Activated CD4-positive, alpha-beta memory T cell treated with anti-CD3 and anti-CD28 coated beads for 36 hours (primary cell): ENCODE data around the gene MAEA. TPM values are rescaled to one million over a fixed set of nuclear protein-coding genes. Genes with fewer than 3 reads are reported as not detected.

Experiments
- CTCF ChIA-PET: fragments of 350-600 bp; sonication (Branson Sonifier 250); formaldehyde crosslinking; loops from one replicate; lab custom pipeline; 2021; ENCODE audit warnings: antibody characterized with exemption, inconsistent platforms; lab: Charles Lee
- POLR2A ChIA-PET: fragments of 350-600 bp; sonication (Branson Sonifier 250); formaldehyde crosslinking; loops from one replicate; lab custom pipeline; 2021; ENCODE audit warnings: antibody characterized with exemption; lab: Charles Lee
- DNase-seq: peaks from one replicate; pipeline ENCODE4 v3.0.0-alpha.2; 2020
- H3K27ac Mint-ChIP-seq: one replicate; pipeline ENCODE4 v1.8.0; 2021; ENCODE audit warnings: mixed read lengths
- H3K27me3 Mint-ChIP-seq: one replicate; pipeline ENCODE4 v1.8.0; 2021; ENCODE audit warnings: mixed read lengths
- H3K36me3 Mint-ChIP-seq: one replicate; pipeline ENCODE4 v1.8.0; 2021; ENCODE audit warnings: mixed read lengths
- H3K4me1 Mint-ChIP-seq: one replicate; pipeline ENCODE4 v1.8.0; 2021; ENCODE audit warnings: low read depth, mixed read lengths
- H3K4me3 Mint-ChIP-seq: one replicate; pipeline ENCODE4 v1.8.0; 2021; ENCODE audit warnings: mild to moderate bottlenecking, mixed read lengths
- H3K9me3 Mint-ChIP-seq: one replicate; pipeline ENCODE4 v1.8.0; 2021; ENCODE audit warnings: mixed read lengths
- intact Hi-C: fragments of 100-400 bp; cut with micrococcal nuclease; formaldehyde crosslinking; loops from one replicate; pipeline ENCODE4 v1.15.1; 2023
- total RNA-seq, 2 experiments: library from RNA; stranded (reverse); gene quantifications; one replicate each; pipeline ENCODE4 v1.2.3, GENCODE V29; 2021

The MAEA gene
- total RNA-seq, 2 experiments from 2014 or later, result 47.3 to 50.3 TPM

GRCh38 chr4:1362046-1362445 lies 72.4 kb downstream of the MAEA start:
- intact Hi-C loops, result no loop called here
- Mint-ChIP-seq H3K27ac (no peak overlapping the region), H3K9me3 (no peaks in the 10 kb centered on the region), H3K36me3 (no peaks in the 10 kb centered on the region), H3K4me1 (no peaks in the 10 kb centered on the region), H3K27me3 (no peaks in the 10 kb centered on the region), H3K4me3 (no peak overlapping the region)
- CTCF ChIA-PET, result no interaction called here
- DNase-seq, result no peak
- POLR2A ChIA-PET, result no interaction called here

GRCh38 chr4:1362521-1362920 lies 72.8 kb downstream of the MAEA start:
- intact Hi-C loops, result no loop called here
- ChIA-PET POLR2A (no interaction called here), CTCF (no interaction called here)
- no peaks in the 10 kb centered on the region for H3K9me3 Mint-ChIP-seq
- no peak for DNase-seq
- H3K4me3 Mint-ChIP-seq, result no peak overlapping the region
- H3K27ac Mint-ChIP-seq, result no peak overlapping the region
- no peaks in the 10 kb centered on the region for H3K36me3 Mint-ChIP-seq
- H3K27me3 Mint-ChIP-seq, result no peaks in the 10 kb centered on the region
- no peaks in the 10 kb centered on the region for H3K4me1 Mint-ChIP-seq

- H3K27ac Mint-ChIP-seq, result no peak overlapping the region
- DNase-seq, result no peak
- H3K36me3 Mint-ChIP-seq, result no peaks in the 10 kb centered on the region
- CTCF ChIA-PET, result no interaction called here
- H3K9me3 Mint-ChIP-seq, result no peaks in the 10 kb centered on the region
- intact Hi-C loops, result no loop called here
- POLR2A ChIA-PET, result no interaction called here
- no peak overlapping the region for H3K4me3 Mint-ChIP-seq
- no peaks in the 10 kb centered on the region for H3K27me3 Mint-ChIP-seq
- H3K4me1 Mint-ChIP-seq, result no peaks in the 10 kb centered on the region
Observed at GRCh38 chr4:1363513-1363912, 73.8 kb downstream of the MAEA start.

GRCh38 chr4:1364217-1364616 lies 74.5 kb downstream of the MAEA start:
- Mint-ChIP-seq H3K9me3 (no peaks in the 10 kb centered on the region), H3K4me3 (no peak overlapping the region), H3K36me3 (no peaks in the 10 kb centered on the region), H3K27ac (no peak overlapping the region), H3K27me3 (no peaks in the 10 kb centered on the region), H3K4me1 (no peaks in the 10 kb centered on the region)
- CTCF ChIA-PET, result interaction anchor here (1.2 kb wide), 1 partner anchor 10 kb away, joined by 4 read pairs; no protein-coding TSS in a partner anchor
- intact Hi-C loops, result no loop called here
- DNase-seq, result no peak
- POLR2A ChIA-PET, result no interaction called here

GRCh38 chr4:1364748-1365147 lies 75.1 kb downstream of the MAEA start:
- CTCF ChIA-PET, result interaction anchor here (1.2 kb wide), 1 partner anchor 10 kb away, joined by 4 read pairs; no protein-coding TSS in a partner anchor
- H3K36me3 Mint-ChIP-seq, result no peaks in the 10 kb centered on the region
- H3K27me3 Mint-ChIP-seq, result no peaks in the 10 kb centered on the region
- DNase-seq, result no peak
- intact Hi-C loops, result no loop called here
- H3K9me3 Mint-ChIP-seq, result no peaks in the 10 kb centered on the region
- H3K4me1 Mint-ChIP-seq, result no peaks in the 10 kb centered on the region
- H3K27ac Mint-ChIP-seq, result no peak overlapping the region
- POLR2A ChIA-PET, result no interaction called here
- no peak overlapping the region for H3K4me3 Mint-ChIP-seq

- Mint-ChIP-seq H3K27me3 (no peaks in the 10 kb centered on the region), H3K9me3 (no peaks in the 10 kb centered on the region), H3K27ac (no peak overlapping the region), H3K4me3 (no peak overlapping the region), H3K4me1 (no peaks in the 10 kb centered on the region), H3K36me3 (no peaks in the 10 kb centered on the region)
- ChIA-PET POLR2A (no interaction called here), CTCF (interaction anchor here (1.2 kb wide), 1 partner anchor 11 kb away, joined by 4 read pairs; no protein-coding TSS in a partner anchor)
- no peak for DNase-seq
- intact Hi-C loops, result no loop called here
Observed at GRCh38 chr4:1365271-1366178, 75.8 kb downstream of the MAEA start.

GRCh38 chr4:1366371-1367229 lies 76.9 kb downstream of the MAEA start:
- Mint-ChIP-seq H3K9me3 (no peaks in the 10 kb centered on the region), H3K4me3 (no peak overlapping the region), H3K27ac (no peak overlapping the region), H3K36me3 (peaks cover 7% of the 10 kb centered on the region), H3K27me3 (no peaks in the 10 kb centered on the region), H3K4me1 (no peaks in the 10 kb centered on the region)
- CTCF ChIA-PET, result no interaction called here
- intact Hi-C loops, result no loop called here
- POLR2A ChIA-PET, result no interaction called here
- DNase-seq, result no peak

GRCh38 chr4:1367230-1367935 lies 77.7 kb downstream of the MAEA start:
- ChIA-PET CTCF (no interaction called here), POLR2A (no interaction called here)
- H3K9me3 Mint-ChIP-seq, result no peaks in the 10 kb centered on the region
- intact Hi-C loops, result no loop called here
- no peak overlapping the region for H3K27ac Mint-ChIP-seq
- no peaks in the 10 kb centered on the region for H3K4me1 Mint-ChIP-seq
- H3K27me3 Mint-ChIP-seq, result no peaks in the 10 kb centered on the region
- DNase-seq, result no peak
- H3K4me3 Mint-ChIP-seq, result no peak overlapping the region
- peaks cover 11% of the 10 kb centered on the region for H3K36me3 Mint-ChIP-seq

- DNase-seq, result no peak
- H3K9me3 Mint-ChIP-seq, result no peaks in the 10 kb centered on the region
- CTCF ChIA-PET, result no interaction called here
- H3K27me3 Mint-ChIP-seq, result no peaks in the 10 kb centered on the region
- H3K4me3 Mint-ChIP-seq, result no peak overlapping the region
- H3K36me3 Mint-ChIP-seq, result peaks cover 13% of the 10 kb centered on the region
- POLR2A ChIA-PET, result no interaction called here
- no peaks in the 10 kb centered on the region for H3K4me1 Mint-ChIP-seq
- no peak overlapping the region for H3K27ac Mint-ChIP-seq
- intact Hi-C loops, result no loop called here
Observed at GRCh38 chr4:1367936-1368289, 78.2 kb downstream of the MAEA start.

- no peak overlapping the region for H3K4me3 Mint-ChIP-seq
- no peaks in the 10 kb centered on the region for H3K9me3 Mint-ChIP-seq
- DNase-seq, result no peak
- no peaks in the 10 kb centered on the region for H3K27me3 Mint-ChIP-seq
- peaks cover 13% of the 10 kb centered on the region for H3K36me3 Mint-ChIP-seq
- POLR2A ChIA-PET, result no interaction called here
- intact Hi-C loops, result no loop called here
- no peaks in the 10 kb centered on the region for H3K4me1 Mint-ChIP-seq
- H3K27ac Mint-ChIP-seq, result no peak overlapping the region
- CTCF ChIA-PET, result no interaction called here
Observed at GRCh38 chr4:1368421-1369090, 78.9 kb downstream of the MAEA start.

- intact Hi-C loops, result no loop called here
- Mint-ChIP-seq H3K4me3 (no peak overlapping the region), H3K27me3 (no peaks in the 10 kb centered on the region), H3K4me1 (no peaks in the 10 kb centered on the region), H3K9me3 (no peaks in the 10 kb centered on the region), H3K36me3 (peaks cover 13% of the 10 kb centered on the region), H3K27ac (no peak overlapping the region)
- CTCF ChIA-PET, result no interaction called here
- POLR2A ChIA-PET, result no interaction called here
- DNase-seq, result no peak
Observed at GRCh38 chr4:1369091-1369450, 79.4 kb downstream of the MAEA start.
